Neuronal stem cell (in vitro differentiated cells): ENCODE results near the gene UBQLN3.
A peak's percentile ranks its signal among the peaks of the same experiment; 100 is the strongest.

Source experiments
- DNase-seq: peaks from one replicate; pipeline ENCODE4 v3.0.0-alpha.2; 2013; ENCODE audit warnings: low spot score
- H2AFZ ChIP-seq: one replicate; pipeline ENCODE4 v1.6.1; 2013; ENCODE audit warnings: mild to moderate bottlenecking, low read length, inconsistent platforms
- H2AK5ac ChIP-seq: 2 replicates; pipeline ENCODE4 v1.6.1; 2013; ENCODE audit warnings: low read depth, mild to moderate bottlenecking, inconsistent platforms, low read length, moderate library complexity, mixed read lengths
- H2BK120ac ChIP-seq: 2 replicates; pipeline ENCODE4 v1.6.1; 2013; ENCODE audit warnings: low read depth, mild to moderate bottlenecking, inconsistent platforms, low read length, moderate library complexity, mixed read lengths
- H2BK12ac ChIP-seq: one replicate; pipeline ENCODE4 v1.6.1; 2013; ENCODE audit warnings: low read length, inconsistent platforms
- H2BK15ac ChIP-seq: 2 replicates; pipeline ENCODE4 v1.6.1; 2013; ENCODE audit warnings: mild to moderate bottlenecking, low read length, inconsistent platforms, mixed read lengths
- H2BK5ac ChIP-seq: one replicate; pipeline ENCODE4 v1.6.1; 2013; ENCODE audit warnings: inconsistent platforms, mild to moderate bottlenecking, low read length, moderate library complexity
- H3K14ac ChIP-seq: one replicate; pipeline ENCODE4 v1.6.1; 2013; ENCODE audit warnings: low read length, inconsistent platforms
- H3K18ac ChIP-seq: 2 replicates; pipeline ENCODE4 v1.6.1; 2013; ENCODE audit warnings: low read length, inconsistent platforms
- H3K23ac ChIP-seq: 2 replicates; pipeline ENCODE4 v1.6.1; 2013; ENCODE audit warnings: low read depth, mild to moderate bottlenecking, mixed read lengths, low read length, inconsistent platforms; ENCODE audit not compliant: poor library complexity
- H3K27ac ChIP-seq: replicated peaks from 3 replicates; pipeline ENCODE4 v1.5.1; 2013; ENCODE audit warnings: low read length, inconsistent platforms
- H3K27me3 ChIP-seq, 3 experiments: 2 replicates each; pipeline ENCODE4 v1.6.1; 2013; ENCODE audit warnings: low read length in 3 of 3, mild to moderate bottlenecking in 2 of 3, inconsistent platforms in 1 of 3, low read depth in 1 of 3, mixed read lengths in 1 of 3, moderate library complexity in 1 of 3; ENCODE audit not compliant: control insufficient read depth in 3 of 3, insufficient read depth in 3 of 3
- H3K36me3 ChIP-seq, 2 donors: replicated peaks in 1 of 2; 2 replicates each; pipeline ENCODE4 v1.6.1; 2013; ENCODE audit warnings: low read length in 2 of 2; ENCODE audit not compliant: control insufficient read depth in 2 of 2, insufficient read depth in 2 of 2
- H3K4ac ChIP-seq: 2 replicates; pipeline ENCODE4 v1.6.1; 2013; ENCODE audit warnings: inconsistent platforms, mild to moderate bottlenecking, low read length, moderate library complexity
- H3K4me1 ChIP-seq, 2 donors: 1 replicate in 1 of 2; 2 replicates in 1 of 2; pipeline ENCODE4 v1.6.1; 2013; ENCODE audit warnings: low read length in 2 of 2, low read depth in 1 of 2; ENCODE audit not compliant: control insufficient read depth in 2 of 2, insufficient read depth in 1 of 2
- H3K4me2 ChIP-seq: one replicate; pipeline ENCODE4 v1.6.1; 2013; ENCODE audit warnings: mild to moderate bottlenecking, low read length, inconsistent platforms; ENCODE audit not compliant: insufficient read depth, poor library complexity, severe bottlenecking
- H3K4me3 ChIP-seq, 2 donors: 2 replicates each; pipeline ENCODE4 v1.5.1; 2013; ENCODE audit warnings: low read length in 2 of 2, mild to moderate bottlenecking in 2 of 2, inconsistent platforms in 1 of 2, moderate library complexity in 1 of 2
- H3K79me1 ChIP-seq: one replicate; pipeline ENCODE4 v1.6.1; 2013; ENCODE audit warnings: low read depth, mild to moderate bottlenecking, inconsistent platforms, low read length, moderate library complexity
- H3K9ac ChIP-seq: one replicate; pipeline ENCODE4 v1.6.1; 2013; ENCODE audit warnings: mild to moderate bottlenecking, low read depth, low read length, inconsistent platforms; ENCODE audit not compliant: poor library complexity
- H3K9me3 ChIP-seq, 2 donors: replicated peaks in 1 of 2; 2 replicates each; pipeline versions ENCODE3 to v1.6.1; 2013; ENCODE audit warnings: low read length in 2 of 2, mild to moderate bottlenecking in 2 of 2, inconsistent platforms in 1 of 2, low read depth in 1 of 2, mixed read lengths in 1 of 2, moderate library complexity in 1 of 2; ENCODE audit not compliant: control insufficient read depth in 2 of 2, insufficient read depth in 1 of 2
- H4K8ac ChIP-seq: one replicate; pipeline ENCODE4 v1.6.1; 2013; ENCODE audit warnings: low read depth, mild to moderate bottlenecking, inconsistent platforms, low read length, moderate library complexity
- H4K91ac ChIP-seq: one replicate; pipeline ENCODE4 v1.6.1; 2013; ENCODE audit warnings: low read length, low read depth, mild to moderate bottlenecking, inconsistent platforms; ENCODE audit not compliant: poor library complexity
- WGBS, 2 donors: extraction: QIAGEN DNeasy Blood & Tissue Kit; methylation state at CpG; one replicate each; pipeline ENCODE4 v1.1.7; 2013; ENCODE audit warnings: missing lambda C conversion rate in 2 of 2, mixed read lengths in 1 of 2; ENCODE audit not compliant: insufficient read length in 2 of 2, insufficient replicate concordance in 1 of 2; ENCODE audit errors: extremely low coverage in 2 of 2; 5-methylcytosine and 5-hydroxymethylcytosine counted together

The UBQLN3 gene

GRCh38 chr11:5488385-5488784 is 21.4 kb downstream of the UBQLN3 start, which contains the start of gene OR52D1:
Gene OR52D1, plus strand, starts transcription at chr11:5488685. Its CDS starts 22 bp downstream, at chr11:5488707.
- Histone ChIP-seq H3K14ac (peak within 1 kb of the TSS; percentile 15), H2BK12ac (no peak within 1 kb of the TSS), H3K23ac (no peak within 1 kb of the TSS), H4K8ac (no peak within 1 kb of the TSS), H2BK5ac (no peak within 1 kb of the TSS), H3K18ac (no peak within 1 kb of the TSS), H3K27me3 (no peaks in the 10 kb centered on the region), H3K4me1 (peaks cover 0 to 3% of the 10 kb centered on the region in 2 donors), H3K27ac (no peak within 1 kb of the TSS), H3K9me3 (peaks cover 0 to 3% of the 10 kb centered on the region in 2 donors), H3K9ac (no peak within 1 kb of the TSS), H4K91ac (no peak within 1 kb of the TSS), H3K4me2 (no peak within 1 kb of the TSS), H3K4me3 (peak within 1 kb of the TSS in 1 of 2 donors; percentile 16), H2AFZ (no peak within 1 kb of the TSS), H2AK5ac (no peak within 1 kb of the TSS), H2BK120ac (no peak within 1 kb of the TSS), H3K79me1 (no peaks in the 10 kb centered on the region), H3K36me3 (no peaks in the 10 kb centered on the region), H3K4ac (no peak within 1 kb of the TSS), H2BK15ac (no peak within 1 kb of the TSS)
- no peak for DNase-seq

- Histone ChIP-seq H3K9me3 (peaks cover 0 to 3% of the 10 kb centered on the region in 2 donors), H3K4me1 (peaks cover 0 to 3% of the 10 kb centered on the region in 2 donors), H2AFZ (no peak overlapping the region), H2AK5ac (no peak overlapping the region), H2BK15ac (no peak overlapping the region), H3K18ac (no peak overlapping the region), H3K36me3 (no peaks in the 10 kb centered on the region), H3K4ac (no peak overlapping the region), H4K8ac (no peak overlapping the region), H3K4me3 (no peak overlapping the region), H3K27me3 (no peaks in the 10 kb centered on the region), H2BK5ac (no peak overlapping the region), H3K23ac (no peak overlapping the region), H3K14ac (no peak overlapping the region), H3K27ac (no peak overlapping the region), H3K79me1 (no peaks in the 10 kb centered on the region), H3K9ac (no peak overlapping the region), H2BK120ac (no peak overlapping the region), H3K4me2 (no peak overlapping the region), H2BK12ac (no peak overlapping the region), H4K91ac (no peak overlapping the region)
- no CpG with 5 or more reads among the region's 3 CpGs for WGBS, 2 donors
- no peak for DNase-seq
Observed at GRCh38 chr11:5486421-5486820, 23.3 kb downstream of the UBQLN3 start.

- DNase-seq, result no peak
Observed at GRCh38 chr11:5486003-5486402, 23.8 kb downstream of the UBQLN3 start.

GRCh38 chr11:5476186-5476819 is 33.5 kb downstream of the UBQLN3 start:
- Histone ChIP-seq H3K4ac (no peak overlapping the region), H2AK5ac (no peak overlapping the region), H3K4me1 (no peaks in the 10 kb centered on the region), H3K4me3 (no peak overlapping the region), H3K14ac (no peak overlapping the region), H3K36me3 (no peaks in the 10 kb centered on the region), H3K27ac (no peak overlapping the region), H3K9me3 (no peaks in the 10 kb centered on the region), H3K9ac (no peak overlapping the region), H4K8ac (no peak overlapping the region), H2BK120ac (no peak overlapping the region), H3K79me1 (no peaks in the 10 kb centered on the region), H4K91ac (no peak overlapping the region), H3K23ac (no peak overlapping the region), H2BK12ac (no peak overlapping the region), H2BK5ac (no peak overlapping the region), H3K18ac (no peak overlapping the region), H2AFZ (no peak overlapping the region), H3K4me2 (no peak overlapping the region), H2BK15ac (no peak overlapping the region), H3K27me3 (no peaks in the 10 kb centered on the region)
- peak; percentile 38 for DNase-seq
- no CpG with 5 or more reads among the region's 2 CpGs for WGBS, 2 donors

More at GRCh38 chr11:5486003-5486402, 23.8 kb downstream of the UBQLN3 start:
- H4K8ac ChIP-seq, result no peak overlapping the region
- no peak overlapping the region for H2BK120ac ChIP-seq
- no peaks in the 10 kb centered on the region for H3K36me3 ChIP-seq
- no peak overlapping the region for H3K14ac ChIP-seq
- H2BK12ac ChIP-seq, result no peak overlapping the region
- H3K4me2 ChIP-seq, result no peak overlapping the region
- H3K4me3 ChIP-seq, result no peak overlapping the region
- no peaks in the 10 kb centered on the region for H3K27me3 ChIP-seq
- H3K27ac ChIP-seq, result no peak overlapping the region
- H2AK5ac ChIP-seq, result no peak overlapping the region
- no peak overlapping the region for H2AFZ ChIP-seq
- H3K9me3 ChIP-seq, result peaks cover 0 to 3% of the 10 kb centered on the region in 2 donors
- H3K79me1 ChIP-seq, result no peaks in the 10 kb centered on the region
- H4K91ac ChIP-seq, result no peak overlapping the region
- WGBS, 2 donors, result no CpG with 5 or more reads among the region's 3 CpGs
- no peak overlapping the region for H3K4ac ChIP-seq
- H3K23ac ChIP-seq, result no peak overlapping the region
- H2BK15ac ChIP-seq, result no peak overlapping the region
- no peak overlapping the region for H2BK5ac ChIP-seq
- no peak overlapping the region for H3K18ac ChIP-seq
- H3K9ac ChIP-seq, result no peak overlapping the region
- H3K4me1 ChIP-seq, result peaks cover 0 to 3% of the 10 kb centered on the region in 2 donors
